HG02759 (cell line): ENCODE data around the gene SUSD3.

Experiments used
- ATAC-seq: cut with Tn5 transposase; IDR thresholded peaks from one replicate; pipeline ENCODE4 v1.9.1; 2021; ENCODE audit warnings: mild to moderate bottlenecking, moderate library complexity; ENCODE audit not compliant: unreplicated experiment

SUSD3 gene

DNA sequence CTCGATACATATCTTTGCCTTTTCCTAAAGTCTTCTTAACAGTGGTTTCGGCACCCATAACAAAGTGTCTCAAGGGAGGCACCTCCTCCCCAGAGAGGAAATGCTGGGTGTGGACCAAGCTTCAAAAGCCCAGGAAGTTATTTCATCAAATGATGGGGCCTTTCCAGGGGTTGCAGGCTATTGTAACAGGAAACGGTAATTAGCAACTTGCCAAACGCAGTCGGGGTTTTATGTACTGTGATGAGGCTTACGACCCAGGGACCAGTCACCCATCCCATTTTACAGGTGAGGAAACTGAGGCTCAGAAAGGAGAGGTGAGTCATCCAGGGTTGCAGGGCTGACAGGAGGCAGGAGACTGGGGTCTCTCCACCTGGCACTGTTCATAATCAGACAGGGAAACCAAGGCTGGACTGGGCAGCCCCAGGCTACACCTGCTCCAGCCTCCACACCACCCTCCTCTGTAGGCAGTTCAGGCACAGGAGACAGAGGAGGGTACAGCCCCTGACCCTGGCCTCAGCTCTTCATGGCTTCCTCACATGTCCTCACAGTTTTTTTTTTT lies 30.0 kb upstream of the SUSD3 start:
- ATAC-seq = no peak

DNA sequence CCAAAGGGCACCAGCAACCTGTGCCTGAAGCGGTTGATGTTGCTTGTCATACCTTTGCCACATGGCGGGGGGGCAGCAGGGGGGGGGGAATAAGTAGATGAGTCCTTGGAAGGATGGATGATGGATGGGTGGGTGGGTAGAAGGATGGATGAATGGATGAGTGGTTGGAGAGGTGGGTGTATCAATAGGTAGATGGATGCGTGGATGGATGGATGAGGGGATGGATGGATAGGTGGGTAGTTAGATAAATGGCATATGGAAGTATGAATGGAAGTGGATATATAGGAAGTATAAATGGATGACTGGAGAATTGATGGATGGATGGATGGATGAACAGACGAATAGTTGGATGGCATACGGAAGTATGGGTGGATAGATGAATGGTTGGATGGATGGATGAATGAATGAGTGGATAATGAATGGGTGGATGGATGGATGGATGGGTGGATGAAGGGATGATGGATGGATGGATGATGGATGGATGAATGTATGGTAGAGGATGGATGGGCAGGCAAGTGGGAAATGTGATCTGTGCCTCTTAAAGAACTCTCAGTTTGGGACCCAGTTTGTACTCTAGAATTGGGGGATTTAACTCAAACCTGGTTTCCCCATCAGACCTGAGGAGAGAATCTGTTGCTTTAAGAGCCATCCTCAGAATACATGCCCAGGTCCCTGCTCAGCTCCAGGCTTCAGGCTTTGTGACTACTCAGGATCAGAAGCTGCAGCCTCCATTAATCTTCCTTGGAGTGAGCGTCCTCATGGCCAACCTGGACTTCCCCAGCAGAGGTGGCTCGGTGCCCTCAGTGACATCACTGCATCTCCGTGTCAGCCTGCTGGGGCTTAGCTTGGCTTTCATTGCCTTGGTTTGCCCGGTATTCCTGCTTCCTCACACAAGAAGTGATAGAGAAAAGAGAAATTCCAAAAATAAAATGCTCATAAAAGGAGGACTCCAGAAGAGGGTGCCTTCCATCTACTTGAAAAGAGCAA lies 27.6 kb upstream of the SUSD3 start:
- no peak for ATAC-seq

GRCh38 chr9:93031629-93032430 lies 26.7 kb upstream of the SUSD3 start:
- ATAC-seq = no peak

DNA sequence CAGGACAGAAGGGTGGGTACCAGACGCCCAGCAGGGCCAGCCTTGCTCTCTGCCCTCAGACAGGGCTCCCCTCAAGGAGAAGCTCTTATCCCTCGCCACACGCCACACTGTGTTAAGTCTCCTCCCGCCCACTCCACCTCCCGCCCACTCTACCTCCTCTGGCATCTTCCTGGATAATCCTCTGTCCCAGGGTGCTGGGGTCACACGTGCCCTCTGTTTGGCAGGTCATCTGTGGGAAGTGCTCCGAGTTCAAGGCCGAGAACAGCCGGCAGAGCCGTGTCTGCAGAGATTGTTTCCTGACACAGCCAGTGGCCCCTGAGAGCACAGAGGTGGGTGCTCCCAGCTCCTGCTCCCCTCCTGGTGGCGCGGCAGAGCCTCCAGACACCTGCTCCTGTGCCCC lies 26.0 kb upstream of the SUSD3 start:
- no peak for ATAC-seq

GRCh38 chr9:93033531-93033930 lies 25.0 kb upstream of the SUSD3 start:
- no peak for ATAC-seq

DNA sequence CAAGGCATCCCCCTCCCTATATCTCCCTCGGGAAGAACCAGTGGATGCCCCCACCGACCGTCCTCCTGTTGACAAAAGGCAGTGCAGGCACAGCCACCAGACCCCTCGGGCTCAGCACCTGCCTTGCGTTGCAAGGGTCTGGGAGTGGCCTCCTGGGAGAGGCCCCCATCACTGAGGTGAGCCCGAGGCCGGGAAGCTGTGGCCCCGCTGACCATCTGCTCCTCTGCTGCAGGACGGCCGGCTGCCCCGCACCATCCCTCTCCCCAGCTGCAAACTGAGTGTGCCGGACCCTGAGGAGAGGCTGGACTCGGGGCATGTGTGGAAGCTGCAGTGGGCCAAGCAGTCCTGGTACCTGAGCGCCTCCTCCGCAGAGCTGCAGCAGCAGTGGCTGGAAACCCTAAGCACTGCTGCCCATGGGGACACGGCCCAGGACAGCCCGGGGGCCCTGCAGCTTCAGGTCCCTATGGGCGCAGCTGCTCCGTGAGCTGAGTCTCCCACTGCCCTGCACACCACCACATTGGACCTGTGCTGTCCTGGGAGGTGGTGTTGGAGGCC lies 23.3 kb upstream of the SUSD3 start:
- ATAC-seq = no peak

- ATAC-seq = no peak
Measured at GRCh38 chr9:93035821-93036351, 22.6 kb upstream of the SUSD3 start.

GRCh38 chr9:93036887-93037475 lies 21.5 kb upstream of the SUSD3 start:
- no peak for ATAC-seq

DNA sequence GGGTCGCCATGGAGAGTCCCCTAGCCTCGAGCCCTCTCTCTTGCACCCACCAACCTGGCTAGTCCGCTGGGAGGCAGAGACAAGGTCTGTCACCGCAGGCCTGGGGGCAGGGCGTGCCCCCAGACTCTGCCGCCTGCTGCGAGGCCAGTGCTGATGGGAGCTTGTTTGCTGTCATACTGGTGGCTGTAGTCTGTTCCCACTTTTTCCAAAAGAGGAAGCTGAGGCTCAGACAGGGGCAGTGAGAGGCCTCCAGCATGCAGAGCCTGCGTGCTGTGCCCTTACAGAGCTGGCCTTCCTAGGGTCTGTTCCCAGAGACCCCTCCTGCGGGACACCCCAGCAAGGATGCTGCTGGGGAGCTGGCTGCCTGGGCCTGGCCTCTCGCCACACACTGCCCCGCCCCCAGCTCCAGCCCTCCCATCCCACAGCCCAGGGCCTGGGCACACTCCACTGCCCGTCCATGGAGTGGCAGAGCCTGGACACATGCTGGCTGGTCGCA lies 21.0 kb upstream of the SUSD3 start:
- ATAC-seq = no peak

DNA sequence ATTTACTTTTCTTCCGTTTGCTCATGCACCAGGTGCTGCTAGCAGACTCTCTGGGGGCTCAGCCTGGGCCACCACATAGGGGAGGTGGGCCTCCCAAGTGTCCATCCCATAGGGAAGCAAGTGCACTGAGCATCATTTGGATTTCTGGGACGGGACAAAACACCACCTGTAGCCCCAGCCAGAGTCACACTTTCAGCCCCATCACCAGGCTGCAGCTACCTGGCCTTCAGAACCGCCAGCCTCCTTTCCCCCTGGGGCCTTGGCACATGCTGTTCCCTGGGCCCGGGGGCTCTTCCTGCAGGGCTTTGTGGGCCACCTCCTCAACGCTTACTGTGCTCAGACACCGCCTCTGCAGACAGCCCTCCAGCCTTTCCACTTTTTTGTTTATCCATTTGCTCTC lies 19.6 kb upstream of the SUSD3 start:
- ATAC-seq = no peak

DNA sequence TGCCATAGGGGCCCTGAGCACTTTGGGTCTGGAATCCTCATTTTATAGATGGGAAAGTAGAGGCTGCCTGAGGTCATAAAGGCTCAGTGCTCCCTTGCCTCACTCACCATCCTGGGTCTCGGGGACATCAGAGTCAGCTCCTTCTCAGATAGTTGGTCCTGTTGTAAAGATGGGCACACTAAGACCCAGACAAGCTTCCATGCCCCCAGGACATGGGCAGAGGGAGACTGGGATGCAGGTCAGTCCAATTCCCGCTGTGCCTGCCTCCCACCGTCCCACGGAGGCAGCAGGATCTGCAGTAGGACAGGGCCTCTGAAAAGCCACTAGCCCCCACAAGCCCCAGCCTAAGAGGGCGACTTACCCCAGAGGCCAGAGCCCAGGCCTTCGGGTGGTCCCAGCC lies 19.0 kb upstream of the SUSD3 start:
- no peak for ATAC-seq

DNA sequence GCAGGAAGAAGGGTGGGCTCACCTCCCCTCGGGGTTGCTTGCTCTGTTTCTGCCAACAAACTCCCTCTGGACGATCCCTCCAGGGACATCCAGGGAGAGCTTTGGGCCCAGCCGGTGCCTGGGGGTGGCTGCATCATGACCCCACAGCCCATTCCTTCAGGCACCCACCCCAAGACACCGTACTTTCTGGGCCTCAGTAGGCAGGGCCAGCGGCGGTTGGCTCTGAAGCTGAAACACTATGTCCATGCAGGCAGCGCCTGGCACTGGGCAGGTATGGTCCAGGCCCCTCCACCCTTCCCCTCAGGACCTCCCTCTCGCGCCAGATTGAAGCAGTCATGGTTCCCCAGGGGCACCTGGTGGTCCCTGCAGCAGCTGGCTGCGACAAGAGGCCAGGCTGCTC lies 18.5 kb upstream of the SUSD3 start:
- ATAC-seq = no peak

- ATAC-seq = no peak
Measured at GRCh38 chr9:93040409-93040808, 18.1 kb upstream of the SUSD3 start.

DNA sequence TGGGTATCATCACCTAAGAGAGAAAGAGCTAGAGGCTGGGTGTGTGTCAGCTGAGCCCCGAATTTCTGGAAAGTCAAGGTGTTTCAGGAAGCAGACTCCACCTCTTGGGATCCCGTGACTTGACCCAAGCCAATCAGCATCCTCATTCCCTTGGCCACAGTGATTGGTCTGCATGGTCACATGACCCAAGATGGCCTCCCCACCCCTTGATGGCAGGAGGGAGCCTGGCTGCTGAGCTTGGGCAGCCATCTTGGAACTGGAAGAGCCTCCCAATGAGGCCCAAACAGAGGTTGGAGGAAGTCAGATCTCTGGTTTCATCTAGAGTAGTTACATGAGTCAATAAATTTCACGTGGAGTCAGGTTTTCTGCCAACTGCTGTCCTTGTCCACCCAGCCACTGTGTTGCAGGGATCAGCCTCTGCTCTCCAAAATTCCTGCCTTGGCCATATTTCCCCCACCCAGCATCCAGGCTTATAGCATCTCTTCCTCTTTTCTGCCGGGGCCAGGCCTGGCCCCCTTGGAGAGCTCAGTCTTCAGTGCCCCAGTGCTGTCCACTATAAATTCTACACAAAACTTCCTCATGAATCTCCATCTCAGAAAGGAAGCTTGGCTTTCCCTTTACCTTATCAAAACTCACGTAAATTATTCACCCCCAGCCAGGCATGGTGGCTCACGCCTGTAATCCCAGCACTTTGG lies 17.2 kb upstream of the SUSD3 start:
- ATAC-seq = no peak

DNA sequence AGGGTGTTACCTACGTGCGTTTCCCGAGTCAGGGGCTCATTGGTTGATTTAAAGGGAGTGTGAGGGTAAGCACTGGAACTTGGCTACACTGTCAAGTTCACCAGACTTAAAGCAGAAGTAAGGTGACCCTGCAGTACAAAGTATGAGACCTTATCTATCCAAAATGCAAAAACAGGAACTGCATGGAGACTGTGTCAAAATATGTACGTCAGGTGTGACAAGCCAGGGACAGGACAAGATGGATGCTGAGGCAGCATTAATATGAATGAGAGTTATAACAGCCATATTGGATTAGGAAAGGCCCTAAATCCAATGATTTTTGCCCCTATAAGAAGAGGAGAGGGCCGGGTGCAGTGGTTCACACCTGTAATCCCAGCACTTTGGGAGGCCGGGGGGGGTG lies 15.4 kb upstream of the SUSD3 start:
- no peak for ATAC-seq

DNA sequence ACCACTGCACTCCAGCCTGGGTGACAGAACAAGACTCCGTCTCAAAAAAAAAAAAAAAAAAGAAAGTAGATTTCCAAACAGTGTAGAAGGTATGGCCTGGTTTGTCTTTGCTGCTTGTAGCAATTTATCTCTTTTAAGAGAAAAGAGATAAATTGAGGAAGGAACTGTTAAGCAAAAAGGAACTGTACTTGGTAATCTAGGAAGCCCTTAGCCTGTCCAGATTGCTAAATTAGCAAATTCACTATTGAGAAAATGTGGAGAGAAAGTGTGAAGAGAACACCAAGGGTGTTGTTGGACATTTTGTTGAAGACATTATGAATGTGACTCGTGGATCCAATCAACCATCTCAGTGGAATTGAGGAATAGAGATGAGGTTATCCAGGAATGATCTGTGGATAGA lies 13.0 kb upstream of the SUSD3 start:
- no peak for ATAC-seq

DNA sequence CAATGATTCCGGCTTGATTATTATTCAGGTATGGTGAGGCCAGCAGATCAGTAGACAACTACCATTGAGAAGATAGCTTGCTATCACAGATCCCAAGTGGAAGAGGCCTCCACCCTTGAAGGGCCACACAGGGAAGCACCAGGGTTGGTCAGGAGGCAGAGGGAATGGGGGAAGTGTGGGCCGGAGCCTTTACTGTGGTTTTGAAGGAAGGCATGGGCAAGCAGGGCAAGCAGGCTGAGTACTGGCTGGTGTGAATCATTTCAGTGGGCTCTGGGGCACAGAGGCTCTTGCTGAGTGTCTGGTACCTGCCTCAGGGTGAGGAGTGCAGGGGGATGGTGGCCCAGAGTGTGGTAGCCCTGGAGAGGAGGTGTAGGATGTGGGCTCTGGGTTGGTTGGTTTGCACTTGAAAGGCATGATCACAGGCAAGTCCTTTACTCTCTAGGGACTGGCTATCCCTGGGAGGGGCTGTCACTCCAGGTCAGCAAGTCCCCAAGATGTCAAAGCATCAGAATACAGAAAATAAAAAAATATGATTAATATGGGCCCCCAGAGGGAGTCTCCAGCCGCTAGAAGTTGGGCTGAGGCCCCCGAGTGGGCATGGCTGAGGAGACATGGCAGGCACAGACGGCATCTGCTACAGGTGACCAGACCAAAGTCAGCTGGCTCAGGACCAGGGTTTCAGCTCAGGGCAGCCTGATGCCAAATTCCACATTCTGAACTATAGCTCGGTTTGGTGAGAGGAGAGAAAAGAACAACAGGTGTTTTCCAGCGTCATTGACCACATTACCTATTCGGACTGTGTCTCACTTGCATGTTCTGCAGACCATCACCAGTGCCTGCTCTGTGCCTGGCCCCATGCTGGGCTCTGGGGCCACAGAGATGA lies 9.7 kb upstream of the SUSD3 start:
- ATAC-seq = no peak

DNA sequence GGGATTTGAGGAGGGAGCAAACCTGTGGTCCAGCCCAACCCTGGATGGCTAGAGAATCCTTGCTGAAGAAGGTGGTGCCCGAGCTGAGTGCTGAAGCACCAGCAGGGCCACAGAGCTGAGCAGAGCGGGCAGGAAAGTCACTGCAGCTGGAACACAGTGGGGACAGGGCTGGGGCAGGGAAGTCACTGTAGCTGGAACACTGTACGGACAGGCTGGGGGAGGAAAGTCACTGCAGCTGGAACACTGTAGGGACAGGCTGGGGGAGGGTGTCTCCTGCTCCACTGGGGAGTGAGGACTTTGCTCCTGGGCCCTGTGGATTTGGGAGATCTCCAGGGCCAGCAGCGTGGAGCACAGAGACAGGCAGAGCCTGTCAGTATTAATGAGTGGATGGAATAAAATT lies 9.0 kb upstream of the SUSD3 start:
- no peak for ATAC-seq

GRCh38 chr9:93050231-93050630 lies 8.3 kb upstream of the SUSD3 start:
- no peak for ATAC-seq
